Measurements from ENCODE around the gene NR4A2. TPM values are rescaled to one million over a fixed set of nuclear protein-coding genes. Genes with fewer than 3 reads are reported as not detected.
"Not testable (repeated sequence)": the region's sequence is repeated elsewhere in the genome, so short reads cannot be mapped to it uniquely, and the experiment has no call there.

NR4A2 gene
- total RNA-seq, 3 donors from 2014 or later, result 27.8 to 29.7 (median 29.6) TPM

- peaks cover 71% of the 10 kb centered on the region for H3K27me3 Mint-ChIP-seq (ENCODE audit: low read depth)
- DNase-seq (no peak), ATAC-seq (peak; percentile 4 to 19)
- H3K4me3 Mint-ChIP-seq, result peak overlapping the region; percentile 37
- peaks cover 14% of the 10 kb centered on the region for H3K36me3 Mint-ChIP-seq (ENCODE audit: insufficient read depth)
- peaks cover 34% of the 10 kb centered on the region for H3K4me1 Mint-ChIP-seq (ENCODE audit: low read depth)
- H3K9me3 Mint-ChIP-seq, result no peaks in the 10 kb centered on the region
Measured at GRCh38 chr2:156320486-156321098, 11.9 kb downstream of the NR4A2 start.

- H3K27me3 Mint-ChIP-seq (ENCODE audit: low read depth), result peaks cover 75% of the 10 kb centered on the region
- ATAC-seq (peak; percentile 35 to 45), DNase-seq (no peak)
- no peaks in the 10 kb centered on the region for H3K9me3 Mint-ChIP-seq
- peaks cover 34% of the 10 kb centered on the region for H3K4me1 Mint-ChIP-seq (ENCODE audit: low read depth)
- peak overlapping the region; percentile 14 for H3K4me3 Mint-ChIP-seq
- H3K36me3 Mint-ChIP-seq (ENCODE audit: insufficient read depth), result peaks cover 8% of the 10 kb centered on the region
Measured at GRCh38 chr2:156319811-156320485, 12.6 kb downstream of the NR4A2 start.

- H3K4me1 Mint-ChIP-seq (ENCODE audit: low read depth), result peaks cover 26% of the 10 kb centered on the region
- H3K27me3 Mint-ChIP-seq (ENCODE audit: low read depth), result peaks cover 76% of the 10 kb centered on the region
- ATAC-seq, result no peak
- no peak overlapping the region for H3K4me3 Mint-ChIP-seq
- no peak for DNase-seq
- no peaks in the 10 kb centered on the region for H3K9me3 Mint-ChIP-seq
- H3K36me3 Mint-ChIP-seq (ENCODE audit: insufficient read depth), result peaks cover under 1% of the 10 kb centered on the region
Measured at GRCh38 chr2:156317631-156318030, 14.9 kb downstream of the NR4A2 start.

- H3K36me3 Mint-ChIP-seq (ENCODE audit: insufficient read depth), result no peaks in the 10 kb centered on the region
- DNase-seq, result no peak
- ATAC-seq, result no peak
- H3K9me3 Mint-ChIP-seq, result no peaks in the 10 kb centered on the region
- peaks cover 39% of the 10 kb centered on the region for H3K27me3 Mint-ChIP-seq (ENCODE audit: low read depth)
- peaks cover 5% of the 10 kb centered on the region for H3K4me1 Mint-ChIP-seq (ENCODE audit: low read depth)
- no peak overlapping the region for H3K4me3 Mint-ChIP-seq
Measured at GRCh38 chr2:156311976-156312375, 20.5 kb downstream of the NR4A2 start.

- H3K27me3 Mint-ChIP-seq (ENCODE audit: low read depth), result peaks cover 45% of the 10 kb centered on the region
- no peak for DNase-seq
- ATAC-seq, result no peak
- no peaks in the 10 kb centered on the region for H3K36me3 Mint-ChIP-seq (ENCODE audit: insufficient read depth)
- H3K4me3 Mint-ChIP-seq, result no peak overlapping the region
- H3K9me3 Mint-ChIP-seq, result no peaks in the 10 kb centered on the region
- peaks cover 5% of the 10 kb centered on the region for H3K4me1 Mint-ChIP-seq (ENCODE audit: low read depth)
Measured at GRCh38 chr2:156310773-156311172, 21.7 kb downstream of the NR4A2 start.

- Mint-ChIP-seq H3K4me3 (no peak overlapping the region), H3K27me3 (ENCODE audit: low read depth) (peaks cover 42% of the 10 kb centered on the region), H3K9me3 (no peaks in the 10 kb centered on the region), H3K4me1 (ENCODE audit: low read depth) (peaks cover 5% of the 10 kb centered on the region), H3K36me3 (ENCODE audit: insufficient read depth) (no peaks in the 10 kb centered on the region)
- no peak for DNase-seq
- no peak for ATAC-seq
Measured at GRCh38 chr2:156309917-156310316, 22.6 kb downstream of the NR4A2 start.

GRCh38 chr2:156309167-156309566 lies 23.4 kb downstream of the NR4A2 start:
- H3K27me3 Mint-ChIP-seq (ENCODE audit: low read depth), result peaks cover 44% of the 10 kb centered on the region
- H3K9me3 Mint-ChIP-seq, result no peaks in the 10 kb centered on the region
- ATAC-seq (peak in 1 of 2 donors; percentile 25), DNase-seq (no peak)
- H3K4me3 Mint-ChIP-seq, result no peak overlapping the region
- peaks cover 5% of the 10 kb centered on the region for H3K4me1 Mint-ChIP-seq (ENCODE audit: low read depth)
- H3K36me3 Mint-ChIP-seq (ENCODE audit: insufficient read depth), result no peaks in the 10 kb centered on the region

GRCh38 chr2:156306821-156307220 lies 25.7 kb downstream of the NR4A2 start:
- DNase-seq (no peak), ATAC-seq (no peak)
- Mint-ChIP-seq H3K36me3 (ENCODE audit: insufficient read depth) (no peaks in the 10 kb centered on the region), H3K27me3 (ENCODE audit: low read depth) (peaks cover 30% of the 10 kb centered on the region), H3K4me1 (ENCODE audit: low read depth) (peaks cover 5% of the 10 kb centered on the region), H3K9me3 (no peaks in the 10 kb centered on the region), H3K4me3 (no peak overlapping the region)

GRCh38 chr2:156305121-156305520 lies 27.4 kb downstream of the NR4A2 start:
- H3K9me3 Mint-ChIP-seq, result peaks cover 1% of the 10 kb centered on the region
- H3K36me3 Mint-ChIP-seq (ENCODE audit: insufficient read depth), result no peaks in the 10 kb centered on the region
- no peak for ATAC-seq
- peaks cover 29% of the 10 kb centered on the region for H3K27me3 Mint-ChIP-seq (ENCODE audit: low read depth)
- no peak for DNase-seq
- no peak overlapping the region for H3K4me3 Mint-ChIP-seq
- peaks cover 5% of the 10 kb centered on the region for H3K4me1 Mint-ChIP-seq (ENCODE audit: low read depth)

- no peaks in the 10 kb centered on the region for H3K36me3 Mint-ChIP-seq (ENCODE audit: insufficient read depth)
- H3K4me1 Mint-ChIP-seq (ENCODE audit: low read depth), result no peaks in the 10 kb centered on the region
- ATAC-seq (no peak), DNase-seq (no peak)
- H3K9me3 Mint-ChIP-seq, result peaks cover 8% of the 10 kb centered on the region
- H3K27me3 Mint-ChIP-seq (ENCODE audit: low read depth), result peaks cover 19% of the 10 kb centered on the region
- H3K4me3 Mint-ChIP-seq, result no peak overlapping the region
Measured at GRCh38 chr2:156300337-156300736, 32.2 kb downstream of the NR4A2 start.

GRCh38 chr2:156294945-156295580 lies 37.5 kb downstream of the NR4A2 start:
- DNase-seq, result no peak
- no peaks in the 10 kb centered on the region for H3K4me1 Mint-ChIP-seq (ENCODE audit: low read depth)
- no peaks in the 10 kb centered on the region for H3K36me3 Mint-ChIP-seq (ENCODE audit: insufficient read depth)
- peaks cover 6% of the 10 kb centered on the region for H3K9me3 Mint-ChIP-seq
- no peak for ATAC-seq
- H3K4me3 Mint-ChIP-seq, result no peak overlapping the region
- H3K27me3 Mint-ChIP-seq (ENCODE audit: low read depth), result peaks cover 8% of the 10 kb centered on the region

- H3K4me3 Mint-ChIP-seq; DNase-seq; H3K4me1 Mint-ChIP-seq (ENCODE audit: low read depth); H3K36me3 Mint-ChIP-seq (ENCODE audit: insufficient read depth); ATAC-seq; H3K9me3 Mint-ChIP-seq: not testable (repeated sequence)
- peaks cover 12% of the 10 kb centered on the region for H3K27me3 Mint-ChIP-seq (ENCODE audit: low read depth)
Measured at GRCh38 chr2:156293382-156293781, 39.1 kb downstream of the NR4A2 start.

GRCh38 chr2:156279446-156280150 lies 52.9 kb downstream of the NR4A2 start:
- ATAC-seq, result no peak
- no peaks in the 10 kb centered on the region for H3K4me1 Mint-ChIP-seq (ENCODE audit: low read depth)
- no peak for DNase-seq
- peaks cover 23% of the 10 kb centered on the region for H3K27me3 Mint-ChIP-seq (ENCODE audit: low read depth)
- H3K36me3 Mint-ChIP-seq (ENCODE audit: insufficient read depth), result no peaks in the 10 kb centered on the region
- H3K4me3 Mint-ChIP-seq, result no peak overlapping the region
- no peaks in the 10 kb centered on the region for H3K9me3 Mint-ChIP-seq
